SJCRH30 (cell line): Measurements from ENCODE around the gene GJE1. TPM values are rescaled to one million over a fixed set of nuclear protein-coding genes. Genes with fewer than 3 reads are reported as not detected.
"Not testable (repeated sequence)": the region's sequence is repeated elsewhere in the genome, so short reads cannot be mapped to it uniquely, and the experiment has no call there.

Experiments
- DNase-seq, 2 experiments: peaks; one replicate each; pipeline ENCODE4 v3.0.0-alpha.2; 2015 to 2020
- H3K27ac ChIP-seq: fragments of 250-450 bp; sonication (Bioruptor Pico); 2 replicates; pipeline ENCODE4 v1.5.1; 2020; ENCODE audit warnings: mild to moderate bottlenecking, moderate library complexity
- H3K27me3 ChIP-seq: fragments of 250-450 bp; sonication (Bioruptor Pico); 2 replicates; pipeline ENCODE4 v1.5.1; 2020; ENCODE audit warnings: mild to moderate bottlenecking, moderate library complexity
- H3K36me3 ChIP-seq: fragments of 250-450 bp; sonication (Bioruptor Pico); 2 replicates; pipeline ENCODE4 v1.5.1; 2020; ENCODE audit warnings: mild to moderate bottlenecking, moderate library complexity
- H3K4me1 ChIP-seq: fragments of 250-450 bp; sonication (Bioruptor Pico); 2 replicates; pipeline ENCODE4 v1.5.1; 2020; ENCODE audit warnings: mild to moderate bottlenecking, moderate library complexity
- H3K4me3 ChIP-seq: fragments of 250-450 bp; sonication (Bioruptor Pico); 2 replicates; pipeline ENCODE4 v1.5.1; 2020; ENCODE audit warnings: mild to moderate bottlenecking, moderate library complexity
- H3K9me3 ChIP-seq: fragments of 250-450 bp; sonication (Bioruptor Pico); replicated peaks from 2 replicates; pipeline ENCODE4 v1.5.1; 2020; ENCODE audit warnings: mild to moderate bottlenecking, moderate library complexity
- total RNA-seq: library from RNA; depleted of rRNA; stranded (reverse); fragments of >200 nt; shearing (Covaris generic); gene quantifications from 2 replicates; pipeline ENCODE4 v1.2.3, GENCODE V29; 2014

Gene GJE1
- total RNA-seq, 1 experiment from 2014 or later = not detected

DNA sequence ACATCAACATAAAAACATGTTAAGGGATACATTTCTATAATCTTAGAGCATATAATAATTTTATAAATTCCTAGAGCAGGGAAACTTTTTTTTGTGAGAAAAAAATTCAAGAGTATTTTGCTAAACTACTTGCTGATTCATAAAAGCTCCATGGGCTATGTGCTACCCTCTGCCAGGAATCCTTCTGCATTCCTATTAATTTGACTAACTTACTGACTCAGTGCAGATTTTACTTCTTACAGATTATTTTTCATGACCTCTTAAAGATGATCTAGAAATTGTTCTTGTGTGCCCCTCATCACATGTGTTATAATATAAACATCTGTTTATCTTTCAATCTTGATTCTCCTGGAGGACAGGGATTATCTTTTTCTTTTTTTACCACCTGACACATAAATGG, 20.0 kb downstream of the GJE1 start:
- Histone ChIP-seq H3K27ac (no peak overlapping the region), H3K27me3 (no peaks in the 10 kb centered on the region), H3K4me3 (no peak overlapping the region), H3K36me3 (peaks cover 3% of the 10 kb centered on the region; the same call in 1 of the 2 replicates), H3K4me1 (peaks cover 6% of the 10 kb centered on the region), H3K9me3 (no peaks in the 10 kb centered on the region)
- no peak for DNase-seq

- Histone ChIP-seq H3K4me3 (no peak overlapping the region), H3K36me3 (peaks cover 3% of the 10 kb centered on the region; the same call in 1 of the 2 replicates), H3K27ac (no peak overlapping the region), H3K4me1 (peaks cover 2% of the 10 kb centered on the region; the same call in 1 of the 2 replicates), H3K27me3 (no peaks in the 10 kb centered on the region), H3K9me3 (no peaks in the 10 kb centered on the region)
- DNase-seq = no peak
These were observed 20.5 kb downstream of the GJE1 start for GRCh38 chr6:142153196-142153595.

- Histone ChIP-seq H3K27me3 (no peaks in the 10 kb centered on the region), H3K4me1 (no peaks in the 10 kb centered on the region), H3K36me3 (peaks cover 3% of the 10 kb centered on the region; the same call in 1 of the 2 replicates), H3K27ac (no peak overlapping the region), H3K9me3 (no peaks in the 10 kb centered on the region), H3K4me3 (no peak overlapping the region)
- DNase-seq = no peak
These were observed 21.6 kb downstream of the GJE1 start for GRCh38 chr6:142154336-142154735.

GRCh38 chr6:142155091-142155490, 22.4 kb downstream of the GJE1 start:
- Histone ChIP-seq H3K36me3 (peaks cover 3% of the 10 kb centered on the region; the same call in 1 of the 2 replicates), H3K9me3 (no peaks in the 10 kb centered on the region), H3K4me3 (no peak overlapping the region), H3K27me3 (no peaks in the 10 kb centered on the region), H3K27ac (no peak overlapping the region), H3K4me1 (no peaks in the 10 kb centered on the region)
- DNase-seq = no peak

DNA sequence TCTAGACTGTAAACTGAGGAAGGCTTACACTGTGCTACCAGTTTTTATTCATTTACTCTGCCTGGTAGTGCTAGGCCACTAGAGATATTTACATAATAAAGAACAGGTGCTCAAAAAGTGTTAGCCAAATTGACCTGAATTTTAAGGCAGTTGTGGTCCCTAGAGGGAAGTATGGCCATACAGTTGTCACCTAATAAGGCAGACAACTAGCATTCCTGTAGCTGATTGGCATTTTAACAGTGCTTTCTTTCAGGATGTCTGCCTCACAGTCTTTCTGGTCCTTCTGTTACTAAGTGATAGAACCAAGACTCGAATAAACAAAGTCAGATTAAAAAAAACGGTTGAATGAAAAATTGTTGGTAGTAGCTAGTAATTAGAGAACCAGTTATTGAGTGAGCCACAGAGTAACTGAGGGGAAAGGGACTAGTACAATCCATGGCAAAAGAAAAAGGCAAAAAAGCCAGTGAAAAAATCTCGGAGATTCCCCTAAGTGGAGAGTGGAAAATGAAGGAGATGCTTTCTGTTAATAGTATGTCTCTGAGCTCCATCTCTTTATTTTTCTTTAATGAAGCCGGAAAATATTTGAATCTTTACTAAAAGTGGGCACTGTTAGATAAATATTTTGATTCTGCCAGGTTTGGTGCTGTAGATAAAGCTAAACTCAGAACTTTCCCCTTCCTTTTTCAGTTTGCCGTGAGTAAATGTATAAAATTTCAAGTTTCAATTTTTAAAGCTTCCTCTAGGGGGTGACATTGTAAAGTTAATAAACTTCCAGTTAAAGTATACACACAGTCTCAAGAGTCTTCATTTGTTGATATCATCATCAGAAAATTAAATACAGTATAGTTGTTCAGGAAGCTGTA, 23.4 kb downstream of the GJE1 start:
- no peaks in the 10 kb centered on the region for H3K4me1 ChIP-seq
- H3K27ac ChIP-seq = no peak overlapping the region
- no peak overlapping the region for H3K4me3 ChIP-seq
- no peaks in the 10 kb centered on the region for H3K27me3 ChIP-seq
- H3K9me3 ChIP-seq = no peaks in the 10 kb centered on the region
- H3K36me3 ChIP-seq = peaks cover 3% of the 10 kb centered on the region; the same call in 1 of the 2 replicates
- peak in 1 of 2 experiments; percentile 45 for DNase-seq

GRCh38 chr6:142156758-142157068, 24.0 kb downstream of the GJE1 start:
- not testable (repeated sequence) for H3K36me3 ChIP-seq, H3K9me3 ChIP-seq, H3K4me1 ChIP-seq, H3K4me3 ChIP-seq, DNase-seq, H3K27ac ChIP-seq, H3K27me3 ChIP-seq

GRCh38 chr6:142162780-142163179, 30.1 kb downstream of the GJE1 start:
- H3K27ac ChIP-seq = no peak overlapping the region
- H3K4me1 ChIP-seq = no peaks in the 10 kb centered on the region
- no peaks in the 10 kb centered on the region for H3K27me3 ChIP-seq
- DNase-seq = no peak
- H3K4me3 ChIP-seq = no peak overlapping the region
- no peaks in the 10 kb centered on the region for H3K9me3 ChIP-seq
- peaks cover 4% of the 10 kb centered on the region; the same call in 1 of the 2 replicates for H3K36me3 ChIP-seq

DNA sequence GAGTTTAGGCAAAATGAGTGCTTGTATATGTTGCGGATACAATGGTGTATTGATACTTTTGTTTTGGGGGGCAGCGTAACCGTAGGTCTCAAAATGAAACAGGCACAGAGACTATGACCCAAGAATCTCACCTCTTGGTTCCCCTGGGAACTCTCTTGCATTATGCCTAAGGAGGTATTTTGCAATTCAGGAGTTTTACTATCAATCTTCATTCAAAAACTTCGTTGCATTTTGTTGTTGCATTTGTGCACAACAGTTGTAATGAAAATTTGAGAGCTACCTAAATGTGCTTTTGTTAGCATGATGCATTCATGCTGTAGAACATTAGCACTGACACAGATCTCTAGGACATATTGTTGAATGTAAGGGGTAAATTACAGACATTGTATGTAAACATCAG, 32.5 kb downstream of the GJE1 start:
- Histone ChIP-seq H3K36me3 (peaks cover 18% of the 10 kb centered on the region), H3K27me3 (no peaks in the 10 kb centered on the region), H3K4me3 (no peak overlapping the region), H3K9me3 (no peaks in the 10 kb centered on the region), H3K4me1 (no peaks in the 10 kb centered on the region), H3K27ac (no peak overlapping the region)
- no peak for DNase-seq

DNA sequence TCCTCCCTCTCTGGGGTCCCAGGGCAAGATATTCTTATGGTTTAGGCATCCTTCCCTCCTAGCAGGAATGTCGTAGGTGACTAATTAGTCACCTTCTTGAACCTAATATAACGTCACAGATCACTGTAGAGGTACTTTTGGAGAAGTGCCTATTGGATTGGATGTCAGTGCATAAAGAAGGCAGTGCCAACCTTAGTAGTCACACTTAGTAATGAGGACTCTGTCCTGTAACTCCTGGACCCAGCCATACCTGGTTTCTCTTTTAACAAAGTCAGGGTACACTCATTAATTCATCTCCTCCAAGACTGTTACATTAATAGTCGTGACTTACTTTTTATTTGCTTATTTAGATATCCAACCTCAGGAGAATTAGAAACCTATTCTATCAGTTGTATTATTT, 34.3 kb downstream of the GJE1 start:
- Histone ChIP-seq H3K27ac (no peak overlapping the region), H3K27me3 (no peaks in the 10 kb centered on the region), H3K4me3 (no peak overlapping the region), H3K9me3 (no peaks in the 10 kb centered on the region), H3K4me1 (no peaks in the 10 kb centered on the region), H3K36me3 (peaks cover 31% of the 10 kb centered on the region)
- DNase-seq = no peak

GRCh38 chr6:142167486-142167885, 34.8 kb downstream of the GJE1 start:
- Histone ChIP-seq H3K36me3 (peaks cover 36% of the 10 kb centered on the region), H3K4me3 (no peak overlapping the region), H3K27me3 (no peaks in the 10 kb centered on the region), H3K4me1 (no peaks in the 10 kb centered on the region), H3K27ac (no peak overlapping the region), H3K9me3 (no peaks in the 10 kb centered on the region)
- DNase-seq = no peak

GRCh38 chr6:142171351-142171750, 38.6 kb downstream of the GJE1 start:
- Histone ChIP-seq H3K9me3 (no peaks in the 10 kb centered on the region), H3K4me1 (no peaks in the 10 kb centered on the region), H3K27ac (no peak overlapping the region), H3K4me3 (no peak overlapping the region), H3K36me3 (peaks cover 59% of the 10 kb centered on the region), H3K27me3 (no peaks in the 10 kb centered on the region)
- no peak for DNase-seq

DNA sequence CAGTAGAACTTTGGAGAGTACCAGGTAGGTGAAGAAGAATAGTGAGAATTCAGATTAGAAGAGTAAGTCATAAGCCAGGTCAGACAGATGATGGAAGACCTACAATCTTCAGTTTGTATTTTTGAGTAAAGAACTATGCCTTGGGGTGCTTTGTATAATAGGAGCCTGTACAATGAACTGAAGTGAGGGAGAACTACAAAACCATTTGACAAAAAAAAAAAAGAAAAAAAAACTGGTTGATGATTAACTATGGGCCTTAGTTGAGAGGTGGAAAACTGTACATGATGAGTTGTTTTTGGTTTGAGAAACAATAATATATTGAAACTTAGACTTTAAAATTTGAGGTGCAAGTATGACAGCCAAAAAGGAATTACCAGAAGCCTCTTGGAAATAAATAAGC, 40.0 kb downstream of the GJE1 start:
- no peaks in the 10 kb centered on the region for H3K4me1 ChIP-seq
- no peak overlapping the region for H3K27ac ChIP-seq
- no peak overlapping the region for H3K4me3 ChIP-seq
- DNase-seq = no peak
- H3K36me3 ChIP-seq = peaks cover 70% of the 10 kb centered on the region
- H3K9me3 ChIP-seq = no peaks in the 10 kb centered on the region
- no peaks in the 10 kb centered on the region for H3K27me3 ChIP-seq

DNA sequence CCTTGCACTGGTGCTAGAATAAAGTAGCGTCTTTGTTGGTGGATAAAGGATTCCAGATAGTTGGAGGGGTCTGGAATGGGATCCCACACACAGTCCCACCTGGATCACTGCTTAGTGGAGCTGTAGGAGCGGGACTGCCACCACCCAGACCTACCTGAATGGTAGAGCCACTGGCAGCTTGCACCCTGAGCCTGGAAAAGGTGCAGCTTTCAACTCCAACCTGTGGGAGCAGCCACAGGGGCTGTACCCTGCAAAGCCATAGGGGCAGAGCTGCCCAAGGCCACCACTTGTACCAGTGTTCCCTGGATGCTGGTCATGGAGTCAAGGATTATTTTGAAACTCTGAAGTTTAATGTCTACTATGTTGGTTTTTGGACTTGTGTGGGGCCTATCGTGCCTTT, 41.3 kb downstream of the GJE1 start:
- no peaks in the 10 kb centered on the region for H3K27me3 ChIP-seq
- H3K9me3 ChIP-seq = no peaks in the 10 kb centered on the region
- H3K4me3 ChIP-seq = no peak overlapping the region
- no peak for DNase-seq
- H3K4me1 ChIP-seq = no peaks in the 10 kb centered on the region
- no peak overlapping the region for H3K27ac ChIP-seq
- H3K36me3 ChIP-seq = peaks cover 77% of the 10 kb centered on the region

GRCh38 chr6:142174703-142175102, 42.0 kb downstream of the GJE1 start:
- DNase-seq = no peak
- Histone ChIP-seq H3K27ac (no peak overlapping the region), H3K36me3 (peaks cover 70% of the 10 kb centered on the region), H3K27me3 (no peaks in the 10 kb centered on the region), H3K4me3 (no peak overlapping the region), H3K4me1 (no peaks in the 10 kb centered on the region), H3K9me3 (0 out of 2 replicates have a peak, but pooled peaks cover 3% of the 10 kb centered on the region)

DNA sequence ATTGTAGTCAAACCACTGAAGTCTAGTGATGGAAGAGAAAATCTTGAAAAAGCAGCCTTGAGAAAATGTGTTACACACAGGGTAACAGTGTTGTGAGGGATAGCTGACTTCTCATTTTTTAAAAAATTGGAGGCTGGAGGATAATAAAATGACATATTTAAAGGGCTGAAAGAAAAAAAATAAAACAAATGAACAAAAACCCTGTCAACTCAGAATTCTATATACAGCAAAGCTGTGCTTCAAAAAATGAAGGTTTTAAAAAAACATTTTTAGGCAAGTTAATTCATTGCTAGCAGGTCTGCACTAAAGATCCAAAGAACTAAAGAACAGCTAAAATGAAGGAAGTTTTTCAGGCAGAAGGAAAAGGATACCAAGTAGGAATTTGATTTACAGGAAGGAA, 45.4 kb downstream of the GJE1 start:
- Histone ChIP-seq H3K9me3 (0 out of 2 replicates have a peak, but pooled peaks cover 3% of the 10 kb centered on the region), H3K4me3 (no peak overlapping the region), H3K27ac (no peak overlapping the region), H3K4me1 (no peaks in the 10 kb centered on the region), H3K27me3 (no peaks in the 10 kb centered on the region), H3K36me3 (peaks cover 41% of the 10 kb centered on the region)
- DNase-seq = no peak

GRCh38 chr6:142182004-142182403, 49.3 kb downstream of the GJE1 start:
- Histone ChIP-seq H3K36me3 (peaks cover 18% of the 10 kb centered on the region), H3K27ac (no peak overlapping the region), H3K4me1 (no peaks in the 10 kb centered on the region), H3K4me3 (no peak overlapping the region), H3K9me3 (0 out of 2 replicates have a peak, but pooled peaks cover 3% of the 10 kb centered on the region), H3K27me3 (no peaks in the 10 kb centered on the region)
- DNase-seq = no peak
